Measurements from ENCODE around the gene APBB1IP.

DNA sequence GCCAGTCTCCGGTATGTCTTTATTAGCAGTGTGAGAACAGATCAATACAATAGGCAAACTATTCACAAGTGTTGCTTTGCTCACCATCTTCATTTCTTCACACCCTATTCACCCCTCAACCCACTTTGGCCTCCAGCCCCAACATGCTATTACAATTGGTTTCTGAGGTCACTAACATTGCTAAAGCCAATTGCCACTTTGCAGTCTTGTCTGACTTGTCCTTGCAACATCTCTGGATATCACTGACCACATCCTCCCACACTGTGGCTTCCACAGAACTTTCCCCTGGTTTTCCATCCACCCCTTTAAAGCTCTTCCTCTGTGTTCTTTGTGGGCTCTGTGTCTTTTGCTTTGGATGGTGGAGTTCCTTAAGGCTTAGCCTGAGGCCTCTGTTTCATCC lies 5.2 kb upstream of the APBB1IP start:
- TF ChIP-seq POLR2A (IDR thresholded peaks at IDR 0.05): no peak
- TF ChIP-seq, protein P1, sequence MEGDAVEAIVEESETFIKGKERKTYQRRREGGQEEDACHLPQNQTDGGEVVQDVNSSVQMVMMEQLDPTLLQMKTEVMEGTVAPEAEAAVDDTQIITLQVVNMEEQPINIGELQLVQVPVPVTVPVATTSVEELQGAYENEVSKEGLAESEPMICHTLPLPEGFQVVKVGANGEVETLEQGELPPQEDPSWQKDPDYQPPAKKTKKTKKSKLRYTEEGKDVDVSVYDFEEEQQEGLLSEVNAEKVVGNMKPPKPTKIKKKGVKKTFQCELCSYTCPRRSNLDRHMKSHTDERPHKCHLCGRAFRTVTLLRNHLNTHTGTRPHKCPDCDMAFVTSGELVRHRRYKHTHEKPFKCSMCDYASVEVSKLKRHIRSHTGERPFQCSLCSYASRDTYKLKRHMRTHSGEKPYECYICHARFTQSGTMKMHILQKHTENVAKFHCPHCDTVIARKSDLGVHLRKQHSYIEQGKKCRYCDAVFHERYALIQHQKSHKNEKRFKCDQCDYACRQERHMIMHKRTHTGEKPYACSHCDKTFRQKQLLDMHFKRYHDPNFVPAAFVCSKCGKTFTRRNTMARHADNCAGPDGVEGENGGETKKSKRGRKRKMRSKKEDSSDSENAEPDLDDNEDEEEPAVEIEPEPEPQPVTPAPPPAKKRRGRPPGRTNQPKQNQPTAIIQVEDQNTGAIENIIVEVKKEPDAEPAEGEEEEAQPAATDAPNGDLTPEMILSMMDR (IDR thresholded peaks at IDR 0.05): no peak

All from heart left ventricle (tissue), 13 donors.